Gastroesophageal sphincter (tissue), 3 donors: ENCODE results near the gene RPA1.

ENCODE experiments used
- EP300 ChIP-seq: sonication (generic); formaldehyde crosslinking; IDR thresholded peaks from one replicate; pipeline ENCODE4 v1.6.1; 2017; ENCODE audit warnings: antibody characterized with exemption, mild to moderate bottlenecking
- POLR2A ChIP-seq, 2 donors: fragments of 450-650 bp; IDR thresholded peaks; one replicate each; pipeline ENCODE4 v1.6.1; 2017; ENCODE audit warnings: antibody characterized with exemption in 2 of 2, mild to moderate bottlenecking in 2 of 2, moderate library complexity in 1 of 2
- POLR2AphosphoS5 ChIP-seq: sonication (generic); formaldehyde crosslinking; IDR thresholded peaks from one replicate; pipeline ENCODE4 v1.6.1; 2017; ENCODE audit warnings: antibody characterized with exemption
- TF ChIP-seq, protein P1 (sequence below), 4 experiments: fragments of 200-600 bp in 2 of 4; fragments of 450-650 bp in 2 of 4; sonication (generic) in 1 of 4; IDR thresholded peaks; one replicate each; pipeline ENCODE4 v1.5.1; 2017 to 2019; ENCODE audit warnings: antibody characterized with exemption in 4 of 4, mild to moderate bottlenecking in 2 of 4, moderate library complexity in 2 of 4

DNA sequence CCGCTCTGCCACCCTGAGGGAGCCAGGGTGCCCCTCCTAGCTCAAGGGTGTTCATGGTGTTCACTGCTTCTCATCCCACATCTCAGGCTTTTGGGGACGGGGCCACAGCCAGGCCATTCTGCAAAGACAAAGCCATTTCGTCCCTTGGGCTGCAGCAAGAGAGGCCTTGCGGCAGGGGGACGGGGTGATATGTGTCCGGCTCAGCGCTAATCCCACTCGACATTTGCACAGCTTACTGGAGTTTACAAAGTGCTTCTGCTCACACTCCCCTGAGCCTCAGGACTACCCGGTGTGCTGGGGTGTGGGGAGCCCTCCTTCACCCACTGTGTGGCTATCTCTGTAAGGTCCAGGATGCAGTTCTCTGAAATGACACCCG lies 111.0 kb downstream of the RPA1 start:
- TF ChIP-seq POLR2A (IDR thresholded peaks at IDR 0.05) (no peak), POLR2AphosphoS5 (no peak), EP300 (no peak)
- TF ChIP-seq, protein P1, sequence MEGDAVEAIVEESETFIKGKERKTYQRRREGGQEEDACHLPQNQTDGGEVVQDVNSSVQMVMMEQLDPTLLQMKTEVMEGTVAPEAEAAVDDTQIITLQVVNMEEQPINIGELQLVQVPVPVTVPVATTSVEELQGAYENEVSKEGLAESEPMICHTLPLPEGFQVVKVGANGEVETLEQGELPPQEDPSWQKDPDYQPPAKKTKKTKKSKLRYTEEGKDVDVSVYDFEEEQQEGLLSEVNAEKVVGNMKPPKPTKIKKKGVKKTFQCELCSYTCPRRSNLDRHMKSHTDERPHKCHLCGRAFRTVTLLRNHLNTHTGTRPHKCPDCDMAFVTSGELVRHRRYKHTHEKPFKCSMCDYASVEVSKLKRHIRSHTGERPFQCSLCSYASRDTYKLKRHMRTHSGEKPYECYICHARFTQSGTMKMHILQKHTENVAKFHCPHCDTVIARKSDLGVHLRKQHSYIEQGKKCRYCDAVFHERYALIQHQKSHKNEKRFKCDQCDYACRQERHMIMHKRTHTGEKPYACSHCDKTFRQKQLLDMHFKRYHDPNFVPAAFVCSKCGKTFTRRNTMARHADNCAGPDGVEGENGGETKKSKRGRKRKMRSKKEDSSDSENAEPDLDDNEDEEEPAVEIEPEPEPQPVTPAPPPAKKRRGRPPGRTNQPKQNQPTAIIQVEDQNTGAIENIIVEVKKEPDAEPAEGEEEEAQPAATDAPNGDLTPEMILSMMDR (IDR thresholded peaks at IDR 0.05) = no peak
